Liver (tissue), 9 donors: ENCODE results near the gene CPNE4. TPM values are rescaled to one million over a fixed set of nuclear protein-coding genes. Genes with fewer than 3 reads are reported as not detected.

Experiments
- DNase-seq: peaks from one replicate; pipeline ENCODE4 v3.0.0-alpha.2; 2017; ENCODE audit warnings: low spot score
- H3K27ac ChIP-seq, 2 donors: one replicate each; pipeline ENCODE4 v1.7.0; 2013; ENCODE audit warnings: inconsistent platforms in 2 of 2, low read length in 2 of 2, control low read depth in 1 of 2, low read depth in 1 of 2, mild to moderate bottlenecking in 1 of 2
- H3K27me3 ChIP-seq, 4 donors: one replicate each; pipeline versions ENCODE4 v1.6.1 to v1.7.0; 2013; ENCODE audit warnings: low read length in 3 of 4, inconsistent platforms in 1 of 4, mild to moderate bottlenecking in 1 of 4, moderate library complexity in 1 of 4; ENCODE audit not compliant: control insufficient read depth in 4 of 4, insufficient read depth in 4 of 4
- H3K36me3 ChIP-seq, 4 donors: one replicate each; pipeline versions ENCODE4 v1.6.1 to v1.7.0; 2013; ENCODE audit warnings: low read length in 3 of 4, mild to moderate bottlenecking in 3 of 4, low read depth in 1 of 4, moderate library complexity in 1 of 4; ENCODE audit not compliant: control insufficient read depth in 4 of 4, insufficient read depth in 3 of 4
- H3K4me1 ChIP-seq, 4 donors: one replicate each; pipeline versions ENCODE4 v1.6.1 to v1.7.0; 2013; ENCODE audit warnings: low read length in 3 of 4, mild to moderate bottlenecking in 3 of 4, moderate library complexity in 1 of 4; ENCODE audit not compliant: control insufficient read depth in 4 of 4, insufficient read depth in 4 of 4
- H3K4me3 ChIP-seq, 3 donors: one replicate each; pipeline versions ENCODE4 v1.6.1 to v1.7.0; 2013; ENCODE audit warnings: low read length in 3 of 3, control low read depth in 1 of 3, low read depth in 1 of 3, mild to moderate bottlenecking in 1 of 3
- H3K9ac ChIP-seq, 2 donors: one replicate each; pipeline ENCODE4 v1.7.0; 2013; ENCODE audit warnings: low read length in 2 of 2, mild to moderate bottlenecking in 2 of 2, moderate library complexity in 2 of 2, control low read depth in 1 of 2, low read depth in 1 of 2
- H3K9me3 ChIP-seq, 4 donors: one replicate each; pipeline versions ENCODE4 v1.6.1 to v1.7.0; 2013; ENCODE audit warnings: low read length in 3 of 4; ENCODE audit not compliant: control insufficient read depth in 4 of 4
- ATF3 ChIP-seq: IDR thresholded peaks from 2 replicates; pipeline ENCODE4 v1.6.1; 2016; ENCODE audit warnings: antibody characterized with exemption
- CTCF ChIP-seq: fragments of 150-350 bp; IDR thresholded peaks from 2 replicates; pipeline ENCODE4 v1.5.1; 2017; ENCODE audit warnings: improper control_type of control experiment, low read depth, low read length; ENCODE audit not compliant: missing input control
- EGR1 ChIP-seq, 2 donors: IDR thresholded peaks; 2 replicates each; pipeline ENCODE4 v1.6.1; 2016 to 2018; ENCODE audit warnings: antibody characterized with exemption in 2 of 2, low read depth in 2 of 2
- FOXA1 ChIP-seq: IDR thresholded peaks from 2 replicates; pipeline ENCODE4 v1.6.1; 2016; ENCODE audit warnings: antibody characterized with exemption
- FOXA2 ChIP-seq: IDR thresholded peaks from 2 replicates; pipeline ENCODE4 v1.6.1; 2016; ENCODE audit warnings: antibody characterized with exemption
- GABPA ChIP-seq, 2 donors: IDR thresholded peaks in 1 of 2; conservative IDR thresholded peaks in 1 of 2; 2 replicates each; pipeline ENCODE4 v1.6.1; 2016; ENCODE audit warnings: antibody characterized with exemption in 2 of 2, mild to moderate bottlenecking in 1 of 2, moderate library complexity in 1 of 2
- HNF4A ChIP-seq, 2 donors: conservative IDR thresholded peaks; 2 replicates each; pipeline ENCODE4 v1.6.1; 2016; ENCODE audit warnings: antibody characterized with exemption in 2 of 2, mild to moderate bottlenecking in 2 of 2
- HNF4G ChIP-seq: IDR thresholded peaks from 2 replicates; pipeline ENCODE4 v1.6.1; 2016; ENCODE audit warnings: antibody characterized with exemption
- JUND ChIP-seq, 2 donors: IDR thresholded peaks; 2 replicates each; pipeline ENCODE4 v1.6.1; 2016; ENCODE audit warnings: antibody characterized with exemption in 2 of 2
- MAX ChIP-seq: IDR thresholded peaks from 2 replicates; pipeline ENCODE4 v1.6.1; 2016; ENCODE audit warnings: antibody characterized with exemption
- NR2F2 ChIP-seq: IDR thresholded peaks from 2 replicates; pipeline ENCODE4 v1.6.1; 2016; ENCODE audit warnings: antibody characterized with exemption
- RAD21 ChIP-seq, 2 donors: IDR thresholded peaks; 2 replicates each; pipeline ENCODE4 v1.6.1; 2016; ENCODE audit warnings: antibody characterized with exemption in 2 of 2, mild to moderate bottlenecking in 2 of 2
- REST ChIP-seq: IDR thresholded peaks from 2 replicates; pipeline ENCODE4 v1.6.1; 2016; ENCODE audit warnings: antibody characterized with exemption, mild to moderate bottlenecking
- RXRA ChIP-seq, 2 donors: IDR thresholded peaks; 2 replicates each; pipeline ENCODE4 v1.6.1; 2017 to 2018; ENCODE audit warnings: antibody characterized with exemption in 2 of 2, mild to moderate bottlenecking in 1 of 2
- SP1 ChIP-seq: IDR thresholded peaks from 2 replicates; pipeline ENCODE4 v1.6.1; 2018; ENCODE audit warnings: antibody characterized with exemption, mild to moderate bottlenecking
- TAF1 ChIP-seq: conservative IDR thresholded peaks from 2 replicates; pipeline ENCODE4 v1.6.1; 2016; ENCODE audit warnings: antibody characterized with exemption, mild to moderate bottlenecking
- YY1 ChIP-seq: IDR thresholded peaks from 2 replicates; pipeline ENCODE4 v1.6.1; 2016; ENCODE audit warnings: antibody characterized with exemption, mild to moderate bottlenecking
- ZBTB33 ChIP-seq: IDR thresholded peaks from 2 replicates; pipeline ENCODE4 v1.6.1; 2016; ENCODE audit warnings: antibody characterized with exemption
- WGBS: extraction: QIAGEN DNeasy Blood & Tissue Kit; methylation state at CpG from one replicate; pipeline ENCODE4 v1.1.7; 2013; 5-methylcytosine and 5-hydroxymethylcytosine counted together
- polyA plus RNA-seq, 2 donors: library from polyadenylated mRNA; stranded (reverse) in 1 of 2; unstranded in 1 of 2; fragments of 200-250 nt in 1 of 2; fragments of >200 nt in 1 of 2; fragmentation: Nextera tagmentation in 1 of 2; extraction: Ambion mirVana in 1 of 2; gene quantifications; one replicate each; pipeline versions ENCODE4 v1.2.1 to v1.2.3, GENCODE V29; 2013 to 2015
- total RNA-seq, 2 donors: library from RNA; depleted of rRNA; stranded (reverse); fragments of >200 nt; gene quantifications; one replicate each; pipeline ENCODE4 v1.2.3, GENCODE V29; 2014
- donor health status: healthy.
- donor health status: healthy.
- donor health status: healthy.
- donor health status: healthy.
- donor health status: healthy.

CPNE4 gene
- total and polyA plus RNA-seq, 4 donors, result under 0.01 to 0.03 TPM; not detected in 2

GRCh38 chr3:131712662-131713061 lies 322.2 kb downstream of the CPNE4 start:
- H3K4me3 ChIP-seq, result no peak overlapping the region
- no peak for DNase-seq
- no peaks in the 10 kb centered on the region for H3K4me1 ChIP-seq
- no peaks in the 10 kb centered on the region for H3K36me3 ChIP-seq
- no peaks in the 10 kb centered on the region for H3K9me3 ChIP-seq
- H3K27ac ChIP-seq, result no peak overlapping the region
- no peak overlapping the region for H3K9ac ChIP-seq
- H3K27me3 ChIP-seq, result peaks cover 0 to 5% (median 1%) of the 10 kb centered on the region in 4 donors
- TF ChIP-seq REST (no peak), HNF4A (conservative IDR thresholded peaks at IDR 0.05) (no peak), HNF4G (no peak), NR2F2 (no peak), JUND (IDR thresholded peaks at IDR 0.05) (no peak), GABPA (IDR thresholded peaks at IDR 0.05 in 1 of 2, conservative IDR thresholded peaks at IDR 0.05 in 1 of 2) (no peak), RAD21 (IDR thresholded peaks at IDR 0.05) (no peak), YY1 (no peak), MAX (no peak), FOXA1 (no peak)
- 74% methylated on average over 3 of the region's 3 CpGs for WGBS

- 52% methylated on average over 7 of the region's 7 CpGs for WGBS
- DNase-seq, result no peak
Observed at GRCh38 chr3:131711114-131711768, 323.6 kb downstream of the CPNE4 start.

More at GRCh38 chr3:131711114-131711768, 323.6 kb downstream of the CPNE4 start:
- H3K36me3 ChIP-seq, result no peaks in the 10 kb centered on the region
- TF ChIP-seq FOXA1 (no peak), CTCF (no peak), EGR1 (IDR thresholded peaks at IDR 0.05; ENCODE audit: low read depth in 2 of 2) (no peak), ATF3 (no peak), HNF4A (conservative IDR thresholded peaks at IDR 0.05) (no peak), REST (no peak), YY1 (no peak), RAD21 (IDR thresholded peaks at IDR 0.05) (no peak), SP1 (no peak), GABPA (IDR thresholded peaks at IDR 0.05 in 1 of 2, conservative IDR thresholded peaks at IDR 0.05 in 1 of 2) (no peak), RXRA (IDR thresholded peaks at IDR 0.05) (no peak), JUND (IDR thresholded peaks at IDR 0.05) (no peak), HNF4G (no peak), NR2F2 (no peak), FOXA2 (no peak), TAF1 (no peak), MAX (no peak), ZBTB33 (no peak)
- no peaks in the 10 kb centered on the region for H3K4me1 ChIP-seq
- no peak overlapping the region for H3K9ac ChIP-seq
- H3K9me3 ChIP-seq, result no peaks in the 10 kb centered on the region
- no peak overlapping the region for H3K27ac ChIP-seq
- H3K27me3 ChIP-seq, result peaks cover 0 to 5% (median 2%) of the 10 kb centered on the region in 4 donors
- no peak overlapping the region for H3K4me3 ChIP-seq
